ENCODE measurements around the gene GPR139.

Gene GPR139

DNA sequence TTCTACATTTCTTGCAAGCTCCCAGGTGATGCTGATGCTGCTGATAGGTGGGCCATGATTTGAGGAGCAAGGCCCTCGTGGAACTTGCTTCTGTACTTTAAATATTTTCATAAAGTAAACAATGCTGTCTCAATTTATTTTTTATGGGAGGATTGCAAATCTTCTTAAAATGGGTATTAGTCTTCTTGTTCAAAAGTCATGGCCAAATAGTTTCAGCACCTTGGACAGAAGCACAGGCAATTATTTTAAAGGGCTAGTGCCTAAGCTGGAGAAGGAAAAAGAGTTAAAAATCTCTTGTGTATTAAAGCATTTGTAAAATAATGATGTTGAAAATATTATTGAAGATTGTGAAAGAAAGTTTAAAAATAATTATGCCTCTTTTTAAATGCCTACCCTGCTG lies 50.5 kb downstream of the GPR139 start:
- TF ChIP-seq, protein P1, sequence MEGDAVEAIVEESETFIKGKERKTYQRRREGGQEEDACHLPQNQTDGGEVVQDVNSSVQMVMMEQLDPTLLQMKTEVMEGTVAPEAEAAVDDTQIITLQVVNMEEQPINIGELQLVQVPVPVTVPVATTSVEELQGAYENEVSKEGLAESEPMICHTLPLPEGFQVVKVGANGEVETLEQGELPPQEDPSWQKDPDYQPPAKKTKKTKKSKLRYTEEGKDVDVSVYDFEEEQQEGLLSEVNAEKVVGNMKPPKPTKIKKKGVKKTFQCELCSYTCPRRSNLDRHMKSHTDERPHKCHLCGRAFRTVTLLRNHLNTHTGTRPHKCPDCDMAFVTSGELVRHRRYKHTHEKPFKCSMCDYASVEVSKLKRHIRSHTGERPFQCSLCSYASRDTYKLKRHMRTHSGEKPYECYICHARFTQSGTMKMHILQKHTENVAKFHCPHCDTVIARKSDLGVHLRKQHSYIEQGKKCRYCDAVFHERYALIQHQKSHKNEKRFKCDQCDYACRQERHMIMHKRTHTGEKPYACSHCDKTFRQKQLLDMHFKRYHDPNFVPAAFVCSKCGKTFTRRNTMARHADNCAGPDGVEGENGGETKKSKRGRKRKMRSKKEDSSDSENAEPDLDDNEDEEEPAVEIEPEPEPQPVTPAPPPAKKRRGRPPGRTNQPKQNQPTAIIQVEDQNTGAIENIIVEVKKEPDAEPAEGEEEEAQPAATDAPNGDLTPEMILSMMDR (IDR thresholded peaks at IDR 0.05; ENCODE audit: low read depth, low read length), result no peak
- DNase-seq (ENCODE audit: low read depth, low spot score), result peak; percentile 6
- in situ Hi-C loops (cut with HindIII; ENCODE audit: low sequenced_read_pairs), result no loop called here
- H3K4me3 ChIP-seq (ENCODE audit: low read depth, low read length), result no peak overlapping the region

DNA sequence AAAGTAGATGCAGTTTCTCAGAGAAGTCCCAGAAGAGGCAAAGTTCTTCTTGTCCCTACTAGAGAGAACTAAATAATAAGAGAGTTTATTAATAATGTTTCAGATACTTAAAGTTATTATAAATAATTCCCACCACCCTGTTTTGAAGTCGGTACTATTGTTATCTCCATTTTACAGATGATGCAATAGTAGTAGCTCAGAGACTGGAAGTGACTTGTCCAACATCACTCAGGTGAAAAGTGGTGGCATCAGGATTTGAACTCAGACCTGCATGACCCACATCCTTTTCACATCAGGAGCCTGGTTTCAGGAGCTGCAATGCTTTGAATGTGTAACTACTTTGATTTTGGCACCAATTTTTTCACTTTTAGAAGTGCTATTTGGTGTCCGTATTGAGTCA lies 52.7 kb downstream of the GPR139 start:
- no peak for DNase-seq (ENCODE audit: low read depth, low spot score)
- TF ChIP-seq, protein P1 (IDR thresholded peaks at IDR 0.05; ENCODE audit: low read depth, low read length), result no peak
- no peak overlapping the region for H3K4me3 ChIP-seq (ENCODE audit: low read depth, low read length)
- in situ Hi-C loops (cut with HindIII; ENCODE audit: low sequenced_read_pairs), result no loop called here

- TF ChIP-seq, protein P1 (IDR thresholded peaks at IDR 0.05; ENCODE audit: low read depth, low read length), result no peak
- in situ Hi-C loops (cut with HindIII; ENCODE audit: low sequenced_read_pairs), result no loop called here
- no peak overlapping the region for H3K4me3 ChIP-seq (ENCODE audit: low read depth, low read length)
- DNase-seq (ENCODE audit: low read depth, low spot score), result no peak
Observed at GRCh38 chr16:20020083-20020482, 53.6 kb downstream of the GPR139 start.

DNA sequence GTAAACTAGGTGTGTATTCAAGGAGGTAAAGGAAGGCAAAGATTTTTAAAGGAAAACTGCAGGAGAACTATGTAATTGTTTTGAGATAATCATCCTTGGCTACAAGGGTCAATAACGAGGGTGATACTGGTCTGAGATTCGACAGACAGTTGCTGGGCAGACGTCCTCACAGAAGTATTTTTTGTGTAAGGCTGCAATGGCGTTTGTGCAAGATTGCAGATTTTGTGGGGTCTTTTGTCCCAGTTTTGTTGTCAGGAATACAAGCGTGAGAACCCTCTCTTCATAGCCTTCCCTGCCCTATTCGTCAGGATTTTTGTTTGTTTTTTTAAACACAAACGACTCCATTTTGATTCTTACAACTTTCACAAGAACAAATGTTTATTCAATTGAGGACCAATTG lies 57.5 kb downstream of the GPR139 start:
- in situ Hi-C loops (cut with HindIII; ENCODE audit: low sequenced_read_pairs), result no loop called here
- no peak overlapping the region for H3K4me3 ChIP-seq (ENCODE audit: low read depth, low read length)
- no peak for DNase-seq (ENCODE audit: low read depth, low spot score)
- TF ChIP-seq, protein P1 (IDR thresholded peaks at IDR 0.05; ENCODE audit: low read depth, low read length), result no peak

DNA sequence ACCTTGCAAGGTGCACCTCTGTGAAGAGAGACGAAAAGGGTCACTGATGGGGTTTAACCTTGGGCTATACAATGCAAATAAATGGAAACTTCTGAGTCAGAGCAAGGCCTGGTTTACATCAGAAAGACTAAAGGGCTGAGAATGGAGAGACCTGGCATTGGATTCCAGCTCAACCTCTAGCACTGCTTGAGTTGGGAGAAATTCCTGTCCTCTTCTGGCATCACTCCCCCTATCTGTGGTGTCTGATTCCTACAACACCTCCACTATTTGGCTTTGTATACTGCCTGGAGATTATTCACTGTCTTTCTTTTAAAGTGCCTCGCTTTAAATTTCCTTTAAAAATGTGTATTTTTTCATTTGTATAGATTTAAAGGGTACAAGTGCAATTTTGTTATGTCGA lies 68.8 kb downstream of the GPR139 start:
- in situ Hi-C loops (cut with HindIII; ENCODE audit: low sequenced_read_pairs), result no loop called here
- H3K4me3 ChIP-seq (ENCODE audit: low read depth, low read length), result no peak overlapping the region
- TF ChIP-seq, protein P1 (IDR thresholded peaks at IDR 0.05; ENCODE audit: low read depth, low read length), result no peak
- DNase-seq (ENCODE audit: low read depth, low spot score), result no peak

GRCh38 chr16:20002936-20003335 lies 70.8 kb downstream of the GPR139 start:
- no peak for DNase-seq (ENCODE audit: low read depth, low spot score)
- no peak overlapping the region for H3K4me3 ChIP-seq (ENCODE audit: low read depth, low read length)
- TF ChIP-seq, protein P1 (IDR thresholded peaks at IDR 0.05; ENCODE audit: low read depth, low read length), result no peak
- in situ Hi-C loops (cut with HindIII; ENCODE audit: low sequenced_read_pairs), result no loop called here
